Activated T-cell treated with anti-CD3 and anti-CD28 coated beads for 1 hour (primary cell): ENCODE results near the gene CRELD1.

Experiments
- DNase-seq: peaks from one replicate; pipeline ENCODE4 v3.0.0-alpha.2; 2020; ENCODE audit warnings: low read depth

Gene CRELD1

DNA sequence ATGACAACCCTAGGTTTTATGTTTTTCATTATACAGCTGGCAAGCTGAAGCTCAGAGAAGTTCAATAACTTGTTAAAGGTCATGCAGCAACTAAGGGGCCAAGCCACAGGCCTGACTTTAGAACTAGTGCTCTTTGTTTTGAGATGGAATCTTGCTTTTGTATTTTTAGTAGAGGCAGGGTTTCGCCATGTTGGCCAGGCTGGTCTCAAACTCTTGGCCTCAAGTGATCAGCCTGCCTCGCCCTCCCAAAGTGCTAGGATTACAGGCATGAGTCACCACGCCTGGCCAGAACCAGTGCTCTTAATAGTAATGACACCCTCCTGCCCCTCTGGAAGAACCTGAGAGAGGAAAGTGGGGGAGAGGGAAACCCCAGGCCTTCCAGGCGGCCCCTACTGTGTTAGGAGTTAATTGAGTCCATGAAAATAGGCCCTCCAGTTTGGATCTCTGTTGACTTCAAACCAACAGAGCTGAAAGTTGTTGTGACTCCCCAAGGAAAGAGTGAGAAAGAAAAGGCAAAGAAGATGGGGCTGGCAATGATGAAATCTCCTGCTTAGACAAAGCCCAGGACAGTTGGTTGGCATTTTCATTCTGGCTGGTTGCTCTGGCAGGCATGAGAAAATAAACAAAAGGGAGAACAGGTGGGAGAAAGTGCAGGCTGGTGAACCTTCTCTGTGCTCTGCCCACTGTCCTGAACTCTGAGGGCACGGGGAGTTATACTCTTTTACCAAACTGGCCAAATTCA lies 22.1 kb downstream of the CRELD1 start:
- DNase-seq: no peak

GRCh38 chr3:9957214-9957613 lies 23.6 kb downstream of the CRELD1 start:
- DNase-seq: no peak

GRCh38 chr3:9965200-9965875 lies 31.7 kb downstream of the CRELD1 start:
- DNase-seq: no peak

- no peak for DNase-seq
These were observed 33.2 kb downstream of the CRELD1 start for GRCh38 chr3:9966841-9967240.

DNA sequence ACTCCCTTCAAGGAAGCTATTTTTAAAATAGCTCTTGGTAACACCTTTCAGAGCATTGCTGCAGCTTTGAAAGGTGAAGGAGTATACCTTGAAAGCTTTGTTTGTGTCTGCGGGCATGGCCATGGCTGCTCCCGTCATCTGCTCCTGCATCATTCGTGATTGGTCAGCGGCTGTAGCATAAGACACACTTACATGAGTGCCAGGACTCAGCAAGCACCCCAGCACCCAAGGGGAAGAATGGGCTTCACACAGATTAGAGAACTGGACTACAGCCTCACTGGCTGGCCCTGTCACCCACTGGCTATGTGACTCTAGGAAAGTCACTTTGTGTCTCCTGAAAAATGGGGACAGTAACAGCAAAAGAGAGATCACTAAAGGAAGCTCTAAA lies 36.0 kb downstream of the CRELD1 start:
- DNase-seq: no peak

GRCh38 chr3:9970020-9970652 lies 36.5 kb downstream of the CRELD1 start:
- no peak for DNase-seq

DNA sequence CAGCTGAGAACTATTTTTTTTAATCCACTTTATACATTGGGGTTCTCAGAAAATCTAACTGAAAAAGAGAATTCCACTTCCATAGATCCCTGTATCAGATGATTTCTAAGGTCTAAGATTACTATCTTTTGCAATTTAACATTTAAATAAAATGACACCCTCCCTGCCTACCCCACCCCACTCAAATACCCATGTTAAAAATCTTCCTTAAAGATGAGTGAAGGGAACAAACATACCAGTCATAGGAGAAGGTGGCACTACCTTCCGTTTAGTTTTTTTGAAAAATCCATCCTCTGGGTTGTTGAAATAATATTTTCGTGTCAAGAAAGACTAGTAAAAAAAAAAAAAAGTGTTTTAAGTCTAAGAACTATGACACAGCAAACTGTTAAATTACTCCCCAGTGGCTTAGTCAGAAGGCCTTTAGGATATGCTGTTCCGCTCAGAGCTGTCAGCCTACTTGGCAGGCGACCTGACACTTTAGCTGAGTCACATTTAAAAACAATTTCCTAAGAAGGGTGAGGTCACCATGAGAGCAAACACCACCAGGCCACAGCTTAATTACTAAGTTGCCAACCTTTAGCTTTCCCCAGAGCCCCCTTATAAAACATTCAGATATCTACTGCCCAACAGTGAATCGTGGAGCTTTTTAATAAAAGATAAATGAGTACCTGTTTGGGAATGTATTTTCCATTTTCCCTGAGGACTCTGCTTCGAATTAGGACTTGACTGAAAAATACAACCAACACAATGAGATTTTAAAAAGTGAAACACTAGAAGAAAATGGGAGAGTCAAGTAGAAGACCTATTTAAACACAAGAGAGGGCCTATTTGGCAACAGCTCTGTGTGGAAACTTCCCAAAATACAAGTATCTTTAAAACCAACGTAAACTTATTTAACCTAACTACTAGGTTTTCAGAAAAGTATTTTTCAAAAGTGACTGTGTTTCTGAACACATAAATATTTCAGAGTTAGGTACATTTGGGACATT lies 43.4 kb downstream of the CRELD1 start:
- DNase-seq: no peak

DNA sequence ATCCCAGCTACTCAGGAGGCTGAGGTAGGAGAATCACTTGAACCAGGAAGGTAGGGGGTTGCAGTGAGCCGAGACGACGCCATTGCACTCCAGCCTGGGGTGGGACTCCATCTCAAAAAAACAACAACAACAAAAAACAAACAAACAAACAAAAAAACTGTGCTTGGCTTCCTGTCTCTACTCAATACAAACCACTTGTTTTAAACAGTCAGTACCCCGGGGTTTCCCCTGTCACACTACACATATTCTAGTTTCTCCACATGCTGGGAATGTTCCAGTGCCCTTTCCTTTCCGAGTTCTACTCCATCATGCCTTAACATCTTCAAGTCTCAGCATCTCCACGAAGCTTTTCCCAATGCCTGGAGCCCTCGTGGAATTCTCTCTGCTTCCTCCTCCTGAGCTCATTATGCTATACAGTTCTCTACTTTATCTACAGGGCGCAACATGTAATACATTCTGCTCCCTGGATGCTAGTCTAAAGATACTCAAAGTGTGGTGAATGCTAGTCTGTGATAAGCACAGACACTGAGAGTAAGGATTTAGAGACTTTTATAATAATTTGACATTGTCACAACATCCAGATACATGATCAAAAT lies 45.2 kb downstream of the CRELD1 start:
- no peak for DNase-seq

DNA sequence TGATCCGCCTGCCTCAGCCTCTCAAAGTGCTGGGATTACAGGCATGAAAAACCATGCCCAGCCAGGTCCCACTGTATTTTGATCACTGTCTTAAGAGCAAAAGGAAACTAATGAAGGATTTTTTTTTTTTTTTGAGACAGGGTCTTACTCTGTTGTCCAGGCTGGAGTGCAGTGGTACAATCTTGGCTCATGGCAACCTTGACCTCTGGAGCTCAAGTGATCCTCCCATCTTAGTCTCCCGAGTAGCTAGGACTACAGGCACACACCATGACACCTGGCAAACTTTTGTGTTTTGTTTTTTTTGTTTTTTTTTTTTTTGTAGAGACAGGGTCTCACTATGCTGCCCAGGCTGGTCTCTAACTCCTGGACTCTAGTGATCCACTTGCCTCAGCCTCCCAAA lies 46.6 kb downstream of the CRELD1 start:
- DNase-seq: no peak

DNA sequence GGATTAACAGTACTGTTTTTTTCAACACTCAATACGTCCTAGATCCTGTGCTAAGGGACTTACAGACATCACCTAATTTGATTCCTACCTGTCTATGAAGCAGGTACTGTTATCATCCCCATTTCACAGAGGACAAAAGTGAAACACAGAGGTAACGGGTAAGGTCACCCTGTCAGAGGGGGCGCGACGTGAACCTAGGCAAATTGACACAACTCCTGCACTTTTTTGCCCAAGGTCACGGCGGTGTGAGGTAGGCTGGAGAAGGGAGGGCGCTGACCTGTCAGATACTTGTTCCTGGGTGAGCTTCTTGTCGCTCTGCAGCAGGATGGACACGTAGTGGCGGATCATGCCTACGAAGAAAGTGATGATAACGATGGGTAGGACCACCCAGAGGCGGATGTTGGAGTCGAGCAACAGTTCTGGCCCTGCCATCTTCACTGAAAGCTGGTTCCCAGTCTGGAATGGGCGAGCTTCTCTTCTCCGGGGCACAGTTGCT lies 52.6 kb downstream of the CRELD1 start:
- DNase-seq: no peak

DNA sequence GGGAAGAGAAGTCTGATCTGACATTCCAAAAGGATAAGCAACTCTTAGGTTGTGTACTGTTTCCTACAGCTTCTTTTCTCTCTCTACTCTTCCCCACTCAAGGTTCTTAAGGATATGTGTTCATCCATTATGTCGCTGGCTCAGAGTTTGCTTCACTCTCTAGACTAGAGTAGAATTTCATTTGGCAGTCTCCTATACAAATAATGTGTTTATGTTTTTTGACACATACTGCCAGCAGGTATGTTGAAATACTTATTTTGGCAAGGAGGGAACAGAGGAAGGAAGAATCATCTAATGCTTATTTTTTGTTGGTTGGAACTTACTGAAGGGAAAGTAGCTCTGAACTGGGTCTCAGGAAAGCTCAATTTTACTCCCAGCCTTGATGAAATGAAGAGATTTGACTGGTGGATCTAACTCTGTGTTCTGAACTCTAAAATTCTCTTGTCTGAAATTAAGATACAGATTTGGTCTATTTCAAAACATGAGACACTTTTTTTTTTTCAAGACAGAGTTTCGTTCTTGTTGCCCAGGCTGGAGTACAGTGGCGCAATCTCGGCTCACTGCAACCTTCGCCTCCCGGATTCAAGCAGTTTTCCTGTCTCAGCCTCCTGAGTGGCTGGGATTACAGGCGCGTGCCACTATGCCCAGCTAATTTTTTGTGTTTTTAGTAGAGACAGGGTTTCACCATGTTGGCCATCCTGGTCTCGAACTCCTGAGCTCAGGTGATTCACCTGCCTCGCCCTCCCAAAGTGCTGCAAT lies 60.6 kb downstream of the CRELD1 start:
- DNase-seq: no peak
